HG03280 (cell line): ENCODE measurements around the gene PDHX.
"Not testable (repeated sequence)": the region's sequence is repeated elsewhere in the genome, so short reads cannot be mapped to it uniquely, and the experiment has no call there.

ENCODE experiments used
- ATAC-seq: cut with Tn5 transposase; IDR thresholded peaks from one replicate; pipeline ENCODE4 v1.9.1; 2021; ENCODE audit warnings: mild to moderate bottlenecking, moderate library complexity; ENCODE audit not compliant: unreplicated experiment

The PDHX gene

DNA sequence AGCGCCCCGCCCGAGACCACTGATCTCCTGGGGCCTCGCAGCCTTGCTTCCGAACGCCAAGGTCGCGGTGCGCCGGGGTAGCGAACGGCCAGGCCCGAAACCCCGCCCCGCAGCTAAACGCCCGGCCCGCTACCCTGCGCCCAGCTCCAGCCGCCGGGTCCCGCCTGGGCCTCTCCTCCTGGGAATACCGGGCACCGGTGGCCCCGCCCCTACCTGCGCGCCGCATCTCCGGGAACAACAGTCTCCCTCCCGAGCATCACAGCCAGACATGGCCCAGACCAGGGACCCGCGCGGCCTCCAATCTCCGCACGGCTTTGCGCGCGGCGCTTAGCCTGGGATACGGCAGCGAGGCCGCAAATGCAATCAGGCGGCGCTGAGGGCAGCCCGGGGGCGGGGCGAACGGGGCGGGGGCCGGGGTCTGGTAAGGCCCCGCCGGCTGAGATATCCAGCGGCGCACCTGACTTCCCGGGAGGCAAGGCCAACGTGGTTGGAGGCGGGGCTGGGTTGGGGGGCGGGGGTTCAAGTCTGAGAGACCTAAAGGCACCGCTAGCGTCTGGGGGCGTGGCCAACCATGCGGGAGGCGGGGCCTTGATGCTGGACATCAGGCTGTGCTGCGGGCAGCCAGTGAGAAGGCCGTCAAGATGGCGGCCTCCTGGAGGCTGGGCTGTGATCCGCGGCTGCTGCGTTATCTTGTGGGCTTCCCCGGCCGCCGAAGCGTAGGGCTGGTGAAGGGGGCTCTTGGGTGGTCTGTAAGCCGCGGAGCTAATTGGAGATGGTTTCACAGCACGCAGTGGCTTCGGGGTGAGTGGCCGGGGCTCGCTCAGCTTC, at the start of gene PDHX, which contains the start of gene APIP:
TSS of gene PDHX (plus strand) at position 604 of the 828 bp plus-strand sequence. CDS start at position 642, 38 bp downstream.
TSS of gene APIP (minus strand) at position 365 of the 828 bp plus-strand sequence. CDS start at position 270, 95 bp downstream.
- peak; percentile 93 for ATAC-seq

DNA sequence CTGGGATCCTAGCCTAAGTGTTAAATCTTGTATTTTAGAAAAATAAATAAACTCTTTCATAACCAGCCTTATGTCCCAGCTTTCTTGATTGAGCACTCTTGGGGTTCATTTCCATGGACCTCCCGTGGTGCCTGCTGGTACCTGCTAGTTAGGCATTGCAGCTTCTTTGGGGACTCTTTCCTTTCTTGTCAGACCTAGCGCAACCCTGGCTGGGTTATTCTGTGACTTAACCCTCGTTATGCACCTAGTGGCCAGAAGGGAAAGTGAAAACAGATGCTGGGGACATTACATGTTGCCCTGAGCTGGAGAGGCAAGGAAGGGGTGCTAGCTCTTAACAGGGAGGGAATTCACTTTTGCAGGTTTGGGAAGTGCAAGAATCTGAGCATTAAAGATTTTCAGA, 47.0 kb upstream of the PDHX start:
- no peak for ATAC-seq

DNA sequence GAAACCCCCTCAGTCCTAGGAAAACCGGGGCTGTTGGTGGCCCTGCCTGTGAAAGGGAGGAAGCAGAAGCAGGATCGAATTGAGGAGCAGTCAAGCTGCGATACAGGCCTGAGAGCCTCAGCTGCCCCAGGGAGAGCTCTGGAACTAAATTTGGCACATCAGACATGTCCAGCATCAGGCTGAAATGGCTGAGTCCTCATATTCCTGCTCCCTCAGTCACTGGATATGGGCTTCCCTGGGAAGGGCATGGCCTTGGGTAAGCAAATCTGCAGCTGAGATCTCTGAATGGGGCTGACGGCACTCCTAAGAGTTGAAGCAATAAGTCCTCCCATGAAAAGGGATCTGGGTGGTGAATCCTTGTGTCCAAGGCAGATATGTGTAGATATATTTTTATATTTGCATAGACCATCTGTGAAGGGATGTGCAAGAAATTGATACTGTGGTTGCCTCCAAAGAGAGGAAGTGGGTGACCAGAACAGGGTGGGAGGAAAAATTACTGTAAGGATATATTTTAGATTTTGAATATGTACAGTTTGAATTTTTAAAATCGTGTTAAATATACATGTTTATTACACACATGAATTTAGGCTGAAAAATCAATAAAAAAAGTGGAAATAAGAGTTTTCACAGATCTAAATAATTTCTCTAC, 45.7 kb upstream of the PDHX start:
- no peak for ATAC-seq

DNA sequence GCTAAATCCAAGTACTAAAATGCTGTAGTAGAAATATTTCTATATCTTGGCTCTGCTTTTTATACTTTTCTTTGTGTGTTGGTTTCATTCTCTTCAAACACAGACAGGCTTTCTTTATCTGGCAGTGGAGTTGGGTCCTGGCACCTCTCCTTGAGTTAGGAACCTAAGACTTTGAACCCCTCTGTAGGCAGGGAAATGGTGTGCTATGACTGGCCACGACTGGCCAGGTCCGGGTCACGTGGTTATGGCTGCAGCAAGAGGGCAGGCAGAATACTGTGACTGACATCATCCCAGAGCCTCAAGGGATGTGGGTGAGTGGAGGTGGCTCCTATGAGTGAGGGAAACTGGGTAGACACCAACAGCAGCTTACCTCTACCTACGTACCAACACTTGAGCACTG, 42.2 kb upstream of the PDHX start:
- ATAC-seq: no peak

DNA sequence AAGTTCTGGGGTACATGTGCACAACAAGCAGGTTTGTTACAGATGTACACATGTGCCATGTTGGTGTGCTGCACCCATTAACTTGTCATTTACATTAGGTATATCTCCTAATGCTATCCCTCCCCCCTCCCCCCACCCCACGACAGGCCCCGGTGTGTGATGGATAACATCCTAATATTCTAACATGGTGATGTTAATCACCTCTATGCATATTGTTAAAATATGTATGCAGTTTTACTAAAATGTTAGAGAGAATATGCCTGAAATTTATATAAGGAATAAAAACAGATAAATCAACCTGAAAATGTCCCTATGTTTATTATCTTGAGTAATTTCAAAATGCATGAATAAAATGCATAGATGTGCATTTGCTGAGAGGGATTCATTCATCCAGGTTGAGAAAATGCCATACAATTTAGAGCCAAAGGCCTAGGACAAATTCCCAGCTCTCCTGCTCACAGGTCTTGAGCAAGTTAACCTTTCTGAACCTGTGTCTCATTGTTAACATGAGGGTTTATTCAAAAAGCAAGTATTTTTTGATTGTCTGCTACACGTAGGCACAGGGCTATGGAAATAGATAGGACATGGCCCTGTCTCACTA, 38.9 kb upstream of the PDHX start:
- ATAC-seq: no peak

DNA sequence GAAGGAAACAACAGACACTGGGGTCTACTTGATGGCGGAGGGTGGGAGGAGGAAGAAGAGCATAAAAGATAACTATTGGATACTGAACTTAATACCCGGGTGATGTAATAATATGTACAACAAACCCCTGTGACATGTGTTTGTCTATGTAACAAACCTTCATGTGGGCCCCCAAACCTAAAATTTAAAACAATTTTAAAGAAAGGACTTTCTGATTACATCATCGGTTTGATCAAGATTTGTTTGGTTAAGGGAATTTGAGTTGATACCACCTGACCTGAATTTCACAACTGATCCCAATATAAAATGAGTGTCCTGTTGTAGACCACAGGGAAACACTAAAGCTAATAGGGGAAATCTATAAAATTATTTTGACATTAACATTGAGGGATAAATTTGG, 34.5 kb upstream of the PDHX start:
- ATAC-seq: no peak

DNA sequence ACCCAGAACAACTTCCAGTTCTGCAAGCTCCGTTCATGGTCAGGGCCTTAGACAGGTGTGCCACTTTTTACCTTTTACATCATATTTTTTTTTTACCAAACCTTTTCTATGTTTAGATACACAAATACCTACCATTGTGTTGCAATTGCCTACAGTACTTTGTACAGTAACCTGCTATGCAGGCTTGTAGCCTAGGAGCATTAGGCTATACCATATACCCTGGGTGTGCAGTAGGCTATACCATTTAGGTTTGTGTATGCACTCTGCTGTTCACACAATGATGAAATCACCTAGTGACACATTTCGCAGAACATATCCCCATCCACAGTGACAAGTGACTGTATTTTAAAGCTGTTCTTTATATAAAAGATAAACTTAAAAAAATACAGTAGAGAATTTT, 29.8 kb upstream of the PDHX start:
- ATAC-seq: no peak

DNA sequence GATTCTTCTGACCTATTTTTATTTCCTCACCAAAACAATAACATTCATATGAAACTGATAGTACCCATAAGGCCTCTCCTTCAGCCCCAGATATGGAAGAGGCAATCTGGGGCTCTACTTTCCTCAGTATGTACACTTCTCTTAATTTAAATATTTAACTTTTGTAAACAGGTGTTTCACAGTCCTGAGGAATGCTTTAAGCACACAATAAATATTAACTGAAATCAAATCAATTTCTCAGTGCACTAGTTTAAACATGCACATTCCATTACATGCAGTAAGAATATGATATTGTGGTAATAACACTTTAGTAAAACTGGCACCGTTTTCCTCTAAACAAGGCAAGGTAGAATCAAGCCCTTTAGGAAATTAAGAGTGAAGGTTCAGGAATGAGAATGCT, 29.2 kb upstream of the PDHX start:
- no peak for ATAC-seq

DNA sequence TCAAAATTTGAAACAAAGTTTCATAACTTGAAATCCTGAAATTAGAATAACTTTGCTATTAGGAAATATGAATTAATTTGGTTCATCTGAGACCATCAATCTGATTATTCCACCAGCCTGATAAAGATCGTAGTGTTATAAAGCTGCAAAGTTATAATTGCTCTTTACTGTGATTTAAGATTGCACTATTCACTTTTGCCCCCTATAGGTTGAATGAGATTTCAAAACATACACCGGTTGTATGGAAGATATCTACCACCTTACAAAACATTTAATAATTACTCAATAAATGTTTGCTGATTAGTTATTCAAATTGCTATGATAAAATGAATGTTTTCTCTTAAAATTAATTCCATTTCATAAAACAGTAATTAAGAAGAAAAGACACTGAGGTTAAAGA, 26.3 kb upstream of the PDHX start:
- ATAC-seq: no peak

DNA sequence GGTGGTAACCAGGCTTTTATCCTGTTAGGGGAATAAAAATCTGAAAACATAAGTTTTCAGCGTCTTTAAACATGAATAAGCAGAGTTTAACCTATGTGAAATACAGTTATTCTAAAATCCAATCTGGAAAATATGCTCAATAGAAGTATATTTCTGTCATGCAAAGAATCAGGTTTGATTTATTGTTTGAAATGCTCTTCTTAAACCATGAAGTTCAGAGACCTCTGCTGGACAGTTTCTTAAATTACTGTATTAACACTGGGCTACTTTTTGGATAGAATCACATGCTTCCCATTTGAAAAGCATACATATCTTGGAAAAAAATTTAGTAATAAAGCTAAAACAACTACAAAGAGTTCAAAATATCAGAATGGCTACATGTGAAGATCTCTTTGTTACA, 25.6 kb upstream of the PDHX start:
- no peak for ATAC-seq

DNA sequence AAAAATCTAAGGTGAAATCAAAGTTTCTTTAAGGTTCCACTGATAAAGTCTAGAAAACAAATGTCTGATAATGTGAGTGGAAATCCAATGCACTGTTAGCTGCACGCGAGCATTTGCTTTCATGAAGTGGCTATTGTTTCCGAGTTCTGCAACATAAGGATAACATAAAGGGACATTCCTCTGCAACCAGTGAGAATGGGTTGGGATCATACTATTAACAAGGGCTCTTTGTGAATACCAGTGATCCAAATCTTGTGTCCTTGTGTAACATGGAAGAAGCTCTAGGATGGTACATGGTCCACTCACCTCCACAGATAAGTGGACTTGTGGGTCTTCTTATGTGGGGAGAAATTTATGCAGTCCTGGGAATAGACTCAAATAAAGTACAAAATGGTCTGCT, 24.8 kb upstream of the PDHX start:
- no peak for ATAC-seq

DNA sequence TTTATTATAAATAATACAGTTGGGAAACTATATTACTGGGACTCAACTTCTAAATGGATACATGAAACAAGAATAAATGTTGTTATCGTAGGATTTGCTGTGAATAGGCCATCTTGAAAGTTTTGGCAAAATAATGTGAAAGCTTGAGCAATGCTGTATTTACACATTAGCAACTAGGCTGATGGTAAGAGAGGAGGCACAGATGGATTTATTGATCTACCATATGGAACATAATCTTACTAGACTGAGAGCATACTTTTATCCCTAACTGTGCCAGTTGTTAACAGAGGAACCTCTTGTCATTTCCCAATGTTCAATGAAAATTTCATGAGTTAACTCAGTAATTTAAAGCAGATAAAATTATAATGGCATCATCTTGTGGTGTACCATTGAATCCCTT, 23.0 kb upstream of the PDHX start:
- no peak for ATAC-seq

DNA sequence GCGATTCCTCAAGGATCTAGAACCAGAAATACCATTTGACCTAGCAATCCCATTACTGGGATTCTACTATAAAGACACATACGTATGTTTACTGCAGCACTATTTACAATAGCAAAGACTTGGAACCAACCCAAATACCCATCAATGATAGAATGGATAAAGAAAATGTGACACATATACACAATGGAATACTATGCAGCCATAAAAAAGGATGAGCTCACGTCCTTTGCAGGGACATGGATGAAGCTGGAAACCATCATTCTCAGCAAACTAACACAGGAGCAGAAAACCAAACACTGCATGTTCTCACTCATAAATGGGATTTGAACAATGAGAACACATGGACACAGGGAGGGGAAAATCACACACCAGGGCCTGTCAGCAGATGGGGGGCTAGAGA, 20.2 kb upstream of the PDHX start:
- not testable (repeated sequence) for ATAC-seq

DNA sequence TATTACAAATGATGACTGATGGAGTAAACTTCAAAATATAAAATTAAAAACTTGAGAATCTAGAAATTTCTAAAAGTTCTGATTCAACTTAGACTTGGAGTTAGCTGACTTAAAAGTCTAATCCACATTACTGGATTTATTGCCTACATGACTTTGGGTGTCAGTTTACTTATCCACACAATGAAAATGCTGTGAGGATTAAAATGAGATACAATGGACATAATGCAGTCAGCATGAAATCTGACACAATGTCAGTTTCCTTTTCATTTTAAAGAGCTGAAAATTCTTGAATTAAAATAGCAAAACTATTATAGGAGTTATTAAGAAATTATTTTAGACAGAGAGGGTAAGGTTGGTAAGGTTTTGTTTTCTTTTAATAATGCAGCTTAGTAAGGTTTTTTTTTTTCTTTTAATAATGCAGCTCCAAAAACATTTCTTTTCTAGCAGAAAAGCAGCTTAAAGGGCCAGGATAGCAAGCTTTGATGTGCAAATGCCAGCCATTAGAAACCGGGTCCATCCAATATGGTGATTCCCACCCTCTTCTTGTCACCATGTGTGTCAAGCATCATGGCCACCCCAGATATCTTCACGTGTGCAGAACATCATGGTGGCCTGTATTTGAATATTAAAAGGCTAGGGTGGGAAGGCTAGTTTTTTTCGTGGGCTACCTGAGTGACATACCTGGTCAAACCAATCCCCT, 19.1 kb upstream of the PDHX start:
- no peak for ATAC-seq

DNA sequence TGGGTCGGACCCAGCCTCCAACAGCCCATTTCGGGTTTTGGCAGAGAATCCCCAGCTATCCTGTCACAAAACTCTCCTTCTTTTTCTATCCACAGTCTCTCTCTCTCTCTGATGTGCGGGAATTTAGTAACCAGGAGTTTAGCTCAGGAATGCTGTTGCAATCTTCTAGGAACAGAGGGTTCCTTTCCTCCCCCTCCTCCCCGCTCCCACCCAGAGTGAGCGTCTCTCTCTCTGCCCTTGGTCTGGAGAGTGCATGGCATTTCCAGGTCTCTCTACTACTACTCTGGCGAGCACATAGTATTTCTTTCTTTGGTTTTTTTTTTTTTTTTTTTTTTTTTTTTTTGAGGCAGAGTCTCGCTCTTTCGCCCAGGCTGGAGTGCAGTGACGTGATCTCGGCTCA, 17.9 kb upstream of the PDHX start:
- ATAC-seq: no peak

DNA sequence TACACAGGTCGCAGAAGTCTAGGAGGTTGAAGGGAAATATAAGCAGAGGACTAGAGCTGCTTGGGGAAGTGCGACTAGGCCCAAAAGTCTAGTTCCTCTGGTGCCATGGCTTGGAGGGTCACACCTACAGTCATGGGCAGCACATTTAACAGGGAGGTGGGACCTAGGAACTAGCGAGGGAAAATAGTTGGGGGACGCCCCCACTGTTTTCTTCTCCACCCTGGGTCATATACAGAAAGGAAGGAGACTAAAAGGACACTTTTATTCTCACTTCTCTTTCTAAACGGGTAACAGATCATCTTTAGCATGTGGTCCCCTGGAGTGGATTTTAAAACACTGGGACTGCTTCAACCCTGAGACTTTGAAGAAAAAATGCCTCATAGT, 16.8 kb upstream of the PDHX start:
- no peak for ATAC-seq

DNA sequence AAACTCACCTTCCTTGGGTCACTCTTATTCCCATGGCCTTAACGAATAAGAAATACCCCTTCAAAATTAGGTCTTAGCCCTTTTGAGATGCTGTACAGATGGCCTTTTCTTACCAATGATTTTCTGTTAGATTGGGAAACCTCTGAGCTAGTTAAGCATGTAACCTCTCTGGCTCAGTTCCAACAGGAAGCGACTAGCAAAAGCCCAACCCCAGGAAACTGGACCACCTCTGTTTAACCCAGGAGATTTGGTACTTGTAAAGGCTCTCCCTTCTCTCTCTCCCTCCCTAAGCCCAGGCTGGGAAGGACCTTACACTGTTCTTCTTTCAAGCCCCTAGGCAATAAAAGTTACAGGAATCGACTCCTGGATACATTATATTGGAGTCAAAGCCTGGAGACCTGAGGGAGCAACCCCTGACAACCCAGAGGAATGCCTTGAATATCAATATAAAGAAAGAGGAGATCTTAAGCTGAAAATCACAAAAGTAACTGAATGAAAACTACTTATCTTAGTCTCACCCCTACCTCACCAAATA, 11.9 kb upstream of the PDHX start:
- ATAC-seq: no peak

DNA sequence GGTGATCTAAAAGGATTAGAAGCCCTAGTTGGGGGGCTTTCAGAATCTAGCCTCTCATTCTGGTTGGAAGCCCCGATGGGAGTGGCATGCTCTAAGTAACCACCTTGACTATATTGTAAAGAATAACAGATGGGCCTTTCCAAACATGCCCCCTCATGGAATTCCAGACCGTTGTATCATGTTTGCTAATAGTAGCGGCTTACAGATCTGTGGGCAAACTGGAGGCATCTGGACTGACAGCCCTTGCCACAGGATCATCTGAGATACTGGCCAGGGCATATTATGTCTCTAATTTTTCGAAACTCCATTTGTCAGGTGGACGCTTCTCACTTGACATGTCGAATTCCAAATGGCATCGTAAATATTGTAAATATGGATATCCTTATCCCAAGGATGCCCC, 10.8 kb upstream of the PDHX start:
- ATAC-seq: no peak

DNA sequence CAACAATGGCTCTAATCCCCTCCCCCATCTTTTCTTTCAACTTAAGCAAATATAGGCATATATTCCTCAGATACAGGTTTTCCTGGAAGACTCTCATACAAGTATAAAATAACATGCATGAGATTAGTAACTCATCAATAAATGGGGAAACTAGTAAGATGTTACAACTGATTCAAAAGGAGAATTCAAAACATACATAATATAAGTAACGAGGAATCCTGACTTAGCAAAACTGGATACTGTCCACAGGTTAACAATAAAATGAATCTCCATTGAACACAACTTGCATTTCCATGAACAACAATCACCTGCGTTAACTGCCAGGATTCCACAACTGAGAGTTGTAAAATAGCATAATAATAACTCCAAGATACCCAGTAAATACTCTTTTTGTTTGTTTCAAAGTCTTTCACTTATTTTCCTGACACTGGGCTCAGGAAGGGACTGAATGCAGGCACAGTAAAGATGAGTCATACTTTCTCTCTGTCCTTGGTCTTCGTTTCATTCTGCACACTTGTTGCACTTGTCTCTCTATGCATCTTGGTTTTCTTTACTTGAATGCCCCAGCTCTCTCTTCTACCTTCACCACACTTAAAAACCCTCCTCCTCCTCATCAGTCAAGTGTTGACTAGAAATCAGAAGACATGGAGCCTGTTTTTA, 8.4 kb upstream of the PDHX start:
- no peak for ATAC-seq

DNA sequence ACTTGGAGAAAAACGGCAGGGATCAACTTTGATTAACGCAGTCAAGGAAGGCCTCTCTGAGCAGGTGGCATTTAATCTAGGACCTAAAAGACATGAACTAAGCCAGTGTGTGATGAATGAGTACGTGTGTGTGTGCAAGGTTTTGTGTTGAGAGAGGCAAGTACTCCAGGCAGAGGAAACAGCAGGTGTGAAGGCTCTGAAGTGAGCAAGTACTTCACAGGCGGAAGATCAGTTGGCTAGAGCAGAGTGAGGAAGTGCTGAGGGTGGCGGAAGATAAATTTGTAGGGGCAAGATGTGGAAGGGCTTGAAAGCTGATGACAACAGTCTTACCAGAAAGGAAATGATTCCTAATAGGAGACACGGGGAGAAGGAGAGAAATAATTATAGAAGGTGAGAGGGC, 7.0 kb upstream of the PDHX start:
- ATAC-seq: no peak

DNA sequence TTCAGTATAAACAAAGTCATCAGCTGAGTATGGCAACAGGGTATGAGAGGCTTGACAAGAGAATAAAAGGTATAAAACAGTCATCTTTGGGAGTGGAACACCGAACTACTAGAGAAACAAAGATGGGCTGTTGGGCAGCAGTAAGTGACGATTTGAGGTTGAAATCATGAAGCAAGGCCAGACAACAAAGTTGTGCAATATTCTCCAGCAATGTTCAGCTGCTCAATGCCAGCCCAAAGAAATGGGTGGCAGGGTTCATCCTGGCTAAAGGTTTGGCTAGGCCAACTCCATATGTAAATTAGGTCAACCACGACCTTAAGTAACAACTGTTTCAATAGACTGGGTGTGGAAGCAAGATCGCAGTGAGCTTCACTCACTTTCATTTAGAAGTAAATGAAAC, 6.5 kb upstream of the PDHX start:
- no peak for ATAC-seq
